LNCAP (cell line): ENCODE data around the gene ARHGAP19.

Source experiments
- CTCF ChIP-seq: fragments of 450-650 bp; IDR thresholded peaks from 2 replicates; pipeline ENCODE4 v1.5.1; 2017; ENCODE audit warnings: mild to moderate bottlenecking

ARHGAP19 gene

GRCh38 chr10:97292097-97292861 lies at the start of gene ARHGAP19:
TSS of gene ARHGAP19 (minus strand) at chr10:97292637. CDS start at chr10:97292627, 10 bp downstream.
- TF ChIP-seq CTCF = no peak

- no peak for TF ChIP-seq CTCF
These were observed 49.0 kb upstream of the ARHGAP19 start for GRCh38 chr10:97341416-97341815.

GRCh38 chr10:97338041-97338440 lies 45.6 kb upstream of the ARHGAP19 start:
- no peak for TF ChIP-seq CTCF

GRCh38 chr10:97336942-97337831 lies 44.8 kb upstream of the ARHGAP19 start:
- no peak for TF ChIP-seq CTCF

- TF ChIP-seq CTCF = no peak
These were observed 44.0 kb upstream of the ARHGAP19 start for GRCh38 chr10:97336446-97336845.

GRCh38 chr10:97336006-97336405 lies 43.6 kb upstream of the ARHGAP19 start:
- TF ChIP-seq CTCF = no peak

- TF ChIP-seq CTCF = no peak
These were observed 42.8 kb upstream of the ARHGAP19 start for GRCh38 chr10:97335188-97335619.
